Common myeloid progenitor, CD34-positive (primary cell): ENCODE data around the gene CCDC170.

Experiments used
- CTCF ChIA-PET: fragments of 350-600 bp; sonication (Branson Sonifier 250); formaldehyde crosslinking; loops from one replicate; lab custom pipeline; 2021; ENCODE audit warnings: antibody characterized with exemption; lab: Charles Lee
- POLR2A ChIA-PET: fragments of 350-600 bp; sonication (Branson Sonifier 250); formaldehyde crosslinking; loops from one replicate; lab custom pipeline; 2021; ENCODE audit warnings: antibody characterized with exemption; lab: Charles Lee
- DNase-seq, 3 donors: peaks; one replicate each; pipeline versions ENCODE4 v3.0.0 to v3.0.0-alpha.2; 2013
- H3K27ac ChIP-seq, 2 experiments: 1 replicate in 1 of 2; 2 replicates in 1 of 2; pipeline ENCODE4 v1.7.0; 2013; ENCODE audit warnings: inconsistent platforms in 2 of 2, low read length in 2 of 2, mild to moderate bottlenecking in 2 of 2, low read depth in 1 of 2, moderate library complexity in 1 of 2; ENCODE audit not compliant: severe bottlenecking in 2 of 2, insufficient read depth in 1 of 2, poor library complexity in 1 of 2
- H3K27me3 ChIP-seq, 5 experiments: replicated peaks in 2 of 5; 1 replicate in 3 of 5; 2 replicates in 2 of 5; pipeline versions ENCODE4 v1.6.1 to v1.7.0; 2013; ENCODE audit warnings: low read length in 4 of 5, mild to moderate bottlenecking in 2 of 5, moderate library complexity in 2 of 5, inconsistent platforms in 1 of 5; ENCODE audit not compliant: insufficient read depth in 5 of 5, control insufficient read depth in 4 of 5
- H3K36me3 ChIP-seq, 4 experiments: 1 replicate in 2 of 4; 2 replicates in 2 of 4; pipeline versions ENCODE4 v1.6.1 to v1.7.0; 2013; ENCODE audit warnings: low read length in 3 of 4, control low read depth in 1 of 4, mild to moderate bottlenecking in 1 of 4; ENCODE audit not compliant: control insufficient read depth in 4 of 4, insufficient read depth in 4 of 4
- H3K4me1 ChIP-seq, 4 experiments: 1 replicate in 3 of 4; 2 replicates in 1 of 4; pipeline versions ENCODE4 v1.6.1 to v1.7.1; 2013; ENCODE audit warnings: low read length in 3 of 4, mild to moderate bottlenecking in 3 of 4, control low read depth in 1 of 4, inconsistent platforms in 1 of 4, moderate library complexity in 1 of 4; ENCODE audit not compliant: control insufficient read depth in 4 of 4, insufficient read depth in 4 of 4; ENCODE audit errors: control extremely low read depth in 1 of 4
- H3K4me3 ChIP-seq, 7 experiments: 1 replicate in 4 of 7; 2 replicates in 3 of 7; pipeline versions ENCODE4 v1.5.1 to v1.7.0; 2013; ENCODE audit warnings: mild to moderate bottlenecking in 7 of 7, low read length in 6 of 7, moderate library complexity in 6 of 7, inconsistent platforms in 2 of 7, low read depth in 2 of 7, control low read depth in 1 of 7; ENCODE audit not compliant: insufficient read depth in 4 of 7, control insufficient read depth in 1 of 7; ENCODE audit errors: extremely low read depth in 1 of 7
- H3K9me3 ChIP-seq, 5 experiments: 1 replicate in 4 of 5; 2 replicates in 1 of 5; pipeline versions ENCODE4 v1.6.1 to v1.7.1; 2013; ENCODE audit warnings: low read length in 4 of 5, mild to moderate bottlenecking in 2 of 5, inconsistent platforms in 1 of 5, low read depth in 1 of 5, moderate library complexity in 1 of 5; ENCODE audit not compliant: control insufficient read depth in 4 of 5, insufficient read depth in 2 of 5; ENCODE audit errors: control extremely low read depth in 1 of 5
- WGBS: methylation state at CpG from one replicate; pipeline ENCODE4 v1.1.5; 2013; ENCODE audit not compliant: insufficient coverage; 5-methylcytosine and 5-hydroxymethylcytosine counted together

The CCDC170 gene

DNA sequence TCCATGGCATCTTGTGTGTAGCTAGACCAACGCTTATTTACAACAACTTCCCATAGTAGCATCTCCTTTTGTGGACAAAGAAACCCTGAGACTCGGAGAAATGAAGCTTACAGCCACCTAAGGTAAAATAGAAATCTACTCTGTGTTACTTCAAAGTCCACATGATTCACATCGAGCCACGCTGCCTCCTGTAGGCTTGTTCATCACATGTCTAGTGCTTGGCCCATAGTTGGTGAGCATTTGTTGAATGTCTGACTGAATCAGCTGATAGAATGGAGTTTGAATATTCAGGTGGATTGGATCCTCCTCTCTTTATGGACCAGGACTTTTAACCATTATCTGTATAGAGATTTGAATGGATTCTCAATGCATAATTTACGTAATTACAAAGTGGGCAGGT, 130.7 kb downstream of the CCDC170 start:
- no peaks in the 10 kb centered on the region for H3K9me3 ChIP-seq
- H3K27ac ChIP-seq, result no peak overlapping the region
- POLR2A ChIA-PET, result no interaction called here
- no peaks in the 10 kb centered on the region for H3K4me1 ChIP-seq
- no peaks in the 10 kb centered on the region for H3K36me3 ChIP-seq
- no peak for DNase-seq
- WGBS, result 100% methylated on average over 2 of the region's 5 CpGs
- no peaks in the 10 kb centered on the region for H3K27me3 ChIP-seq
- CTCF ChIA-PET, result no interaction called here
- H3K4me3 ChIP-seq, result no peak overlapping the region

DNA sequence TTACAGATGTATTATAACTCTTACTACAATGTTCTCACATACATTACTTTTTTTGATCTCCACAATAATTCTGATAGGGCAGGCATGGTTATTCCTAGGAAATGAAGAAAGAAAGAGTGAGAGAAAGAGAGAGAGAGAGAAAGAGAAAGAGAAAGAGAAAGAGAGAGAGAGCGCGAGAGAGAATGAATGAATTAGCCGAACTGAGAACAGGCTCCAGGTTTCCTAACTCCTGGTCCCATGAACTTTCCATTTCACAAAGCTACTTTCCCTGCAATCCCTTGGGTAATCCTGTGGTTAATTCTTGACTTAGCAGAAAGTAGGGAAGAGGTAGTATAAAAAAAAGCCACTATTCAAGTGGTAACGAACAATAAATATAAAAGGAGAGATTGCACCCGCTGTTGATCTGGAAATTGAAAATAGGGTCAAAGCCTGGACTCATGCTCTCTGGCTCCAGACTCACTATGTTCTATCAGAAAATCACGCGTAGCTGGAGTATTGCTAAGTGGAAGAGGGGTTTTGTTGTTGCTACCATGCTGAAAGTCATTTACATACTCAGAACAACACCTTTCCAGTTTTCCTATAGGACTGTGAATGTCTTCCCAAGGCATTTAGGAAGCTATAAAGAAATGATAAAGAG, 131.2 kb downstream of the CCDC170 start:
- Histone ChIP-seq H3K4me3 (no peak overlapping the region), H3K36me3 (no peaks in the 10 kb centered on the region), H3K9me3 (no peaks in the 10 kb centered on the region), H3K27me3 (no peaks in the 10 kb centered on the region), H3K4me1 (no peaks in the 10 kb centered on the region), H3K27ac (no peak overlapping the region)
- DNase-seq, result no peak
- WGBS, result 96% methylated on average over 4 of the region's 7 CpGs
- POLR2A ChIA-PET, result no interaction called here
- CTCF ChIA-PET, result no interaction called here

DNA sequence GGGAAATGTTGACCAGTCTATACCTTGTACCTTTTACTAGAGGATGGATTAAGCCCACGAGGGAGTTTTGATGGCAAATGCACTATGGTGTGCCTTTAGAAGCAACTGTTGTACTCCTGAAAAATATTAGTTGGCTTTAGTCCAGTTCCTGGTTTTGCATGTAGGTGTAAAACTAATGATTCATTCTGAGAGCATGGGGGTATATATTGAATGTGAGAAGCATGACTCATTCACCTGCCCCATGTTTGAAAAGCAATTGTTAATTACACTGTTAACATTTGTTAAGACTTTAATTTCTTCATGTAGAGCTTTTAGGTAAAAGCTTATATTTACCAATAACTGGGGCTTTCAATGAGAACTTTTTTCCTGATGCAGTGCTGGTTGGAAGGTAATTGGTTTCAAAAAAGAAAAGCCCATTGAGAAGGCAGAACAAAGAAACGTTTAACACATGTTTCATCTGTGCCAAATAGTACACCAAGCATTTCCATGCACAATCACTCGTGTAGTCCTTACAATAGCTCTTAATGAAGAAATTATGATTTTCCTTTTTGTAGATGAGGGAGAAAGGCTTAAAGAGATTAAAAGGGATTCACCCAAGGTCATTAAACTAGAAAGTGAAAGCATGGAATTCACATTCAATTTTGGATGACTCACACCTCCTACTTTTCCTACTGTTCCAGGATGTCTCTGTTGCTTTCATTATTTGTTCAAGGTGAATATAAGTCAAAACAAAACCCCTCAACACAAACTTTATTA, 134.1 kb downstream of the CCDC170 start:
- H3K27ac ChIP-seq, result no peak overlapping the region
- WGBS, result 100% methylated on average over 1 of the region's 3 CpGs
- no peak for DNase-seq
- no peaks in the 10 kb centered on the region for H3K36me3 ChIP-seq
- no peaks in the 10 kb centered on the region for H3K9me3 ChIP-seq
- H3K4me1 ChIP-seq, result no peaks in the 10 kb centered on the region
- H3K4me3 ChIP-seq, result no peak overlapping the region
- ChIA-PET CTCF (no interaction called here), POLR2A (no interaction called here)
- no peaks in the 10 kb centered on the region for H3K27me3 ChIP-seq

DNA sequence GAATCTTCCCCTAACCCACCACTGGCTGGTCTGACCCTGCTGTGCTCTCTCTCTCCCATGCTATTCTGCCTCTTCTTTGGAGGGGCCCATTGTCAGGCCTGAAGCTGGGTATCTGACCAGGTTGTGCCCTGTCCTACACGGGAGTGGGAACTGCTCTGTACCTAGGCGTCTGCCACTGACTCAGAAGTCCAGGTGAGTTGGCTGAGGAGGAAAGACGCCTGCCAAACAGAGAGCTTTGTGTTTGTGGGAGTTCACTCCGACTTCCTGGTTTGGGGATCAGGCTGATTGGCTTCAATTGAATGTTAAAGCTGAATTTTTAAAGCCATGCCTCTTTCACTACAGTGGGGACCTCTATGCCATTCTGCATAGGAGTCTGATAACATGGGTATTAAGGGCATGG, 136.0 kb downstream of the CCDC170 start:
- Histone ChIP-seq H3K4me3 (no peak overlapping the region), H3K27me3 (no peaks in the 10 kb centered on the region), H3K27ac (no peak overlapping the region), H3K36me3 (no peaks in the 10 kb centered on the region), H3K4me1 (no peaks in the 10 kb centered on the region), H3K9me3 (no peaks in the 10 kb centered on the region)
- ChIA-PET CTCF (no interaction called here), POLR2A (no interaction called here)
- DNase-seq, result no peak
- 100% methylated on average over 1 of the region's 4 CpGs for WGBS

DNA sequence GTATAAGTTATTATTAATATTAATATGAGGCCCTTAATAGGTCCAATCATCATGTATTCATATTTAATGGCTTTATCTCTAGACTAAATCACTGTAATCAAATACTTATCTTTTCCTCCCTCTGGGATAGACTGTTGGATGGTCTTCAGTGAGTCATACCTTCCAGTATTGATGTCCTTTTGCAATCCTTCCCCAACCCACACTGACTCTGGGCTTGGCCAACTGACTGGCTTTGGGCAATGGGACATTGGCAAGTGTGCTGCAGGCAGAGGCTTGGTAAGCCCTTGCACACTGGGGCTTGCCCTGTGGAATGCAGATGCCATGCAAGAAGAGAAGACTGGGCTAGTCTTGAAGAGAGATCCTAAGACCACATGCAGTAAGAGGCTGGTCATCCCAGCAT, 136.6 kb downstream of the CCDC170 start:
- ChIA-PET CTCF (no interaction called here), POLR2A (no interaction called here)
- DNase-seq, result no peak
- Histone ChIP-seq H3K27me3 (no peaks in the 10 kb centered on the region), H3K9me3 (no peaks in the 10 kb centered on the region), H3K4me3 (no peak overlapping the region), H3K4me1 (no peaks in the 10 kb centered on the region), H3K36me3 (no peaks in the 10 kb centered on the region), H3K27ac (no peak overlapping the region)

DNA sequence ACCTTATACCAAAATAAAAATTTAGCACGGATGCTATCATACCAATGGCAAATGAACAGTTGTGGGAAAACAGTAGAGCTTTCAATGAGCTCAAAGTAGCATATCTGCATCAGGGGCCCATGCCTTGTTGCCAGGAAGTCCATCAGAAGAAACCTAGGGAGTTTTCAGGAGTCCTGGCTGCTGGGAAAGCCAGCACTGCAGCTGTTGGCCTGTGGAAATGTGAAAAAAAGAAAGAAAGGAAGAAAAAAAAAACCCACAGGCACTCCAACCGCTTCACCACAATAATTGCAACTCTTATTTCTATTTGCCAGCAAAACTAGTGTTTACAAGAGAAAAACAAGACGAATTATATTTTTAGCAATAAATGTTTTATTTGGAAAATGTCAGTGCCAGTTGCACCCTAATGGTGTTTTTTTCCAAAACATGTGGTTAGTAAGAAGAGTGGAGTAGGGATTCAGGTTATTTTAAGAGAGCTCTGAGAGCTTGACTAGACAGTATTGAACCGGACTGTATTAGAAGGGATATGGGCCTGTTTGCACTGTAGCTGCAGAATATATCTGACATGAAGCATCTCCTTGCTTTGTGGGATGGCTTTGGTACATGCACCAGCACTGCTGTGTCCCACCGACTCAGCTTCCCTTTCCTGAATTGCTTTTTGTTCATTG, 137.3 kb downstream of the CCDC170 start:
- Histone ChIP-seq H3K4me1 (no peaks in the 10 kb centered on the region), H3K4me3 (no peak overlapping the region), H3K27ac (no peak overlapping the region), H3K9me3 (no peaks in the 10 kb centered on the region), H3K27me3 (no peaks in the 10 kb centered on the region), H3K36me3 (no peaks in the 10 kb centered on the region)
- CTCF ChIA-PET, result interaction anchor here (0.6 kb wide), 1 partner anchor 47 kb away, joined by 3 read pairs; no protein-coding TSS in a partner anchor
- 89% methylated on average over 3 of the region's 5 CpGs for WGBS
- POLR2A ChIA-PET, result no interaction called here
- DNase-seq, result no peak

DNA sequence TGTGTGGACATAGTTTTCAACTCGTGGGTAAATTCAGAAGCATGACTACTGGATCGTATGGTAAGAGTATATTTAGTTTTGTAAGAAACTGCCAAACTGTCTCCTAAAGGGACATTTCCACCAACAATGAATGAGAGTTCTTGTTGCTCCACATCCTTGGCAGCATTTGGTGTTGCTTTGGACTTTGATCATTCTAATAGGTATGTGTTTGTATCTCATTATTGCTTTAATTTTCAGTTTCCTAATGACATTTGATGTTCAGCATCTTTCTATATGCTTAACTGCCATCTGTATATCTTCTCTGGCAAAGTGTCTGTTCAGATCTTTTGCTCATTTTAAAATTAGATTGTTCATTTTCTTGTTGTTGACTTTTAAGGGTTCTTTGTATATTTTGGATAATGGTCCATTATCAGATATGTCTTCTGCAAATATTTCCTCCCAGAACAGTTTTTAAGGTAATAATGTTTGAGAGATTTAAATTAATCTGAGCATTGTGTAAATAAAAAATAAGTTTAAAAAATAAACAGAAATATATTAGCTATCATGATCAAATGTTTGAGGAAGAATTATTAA, 138.7 kb downstream of the CCDC170 start:
- WGBS, result 100% methylated on average over 2 of the region's 2 CpGs
- H3K4me1 ChIP-seq, result no peaks in the 10 kb centered on the region
- no peaks in the 10 kb centered on the region for H3K36me3 ChIP-seq
- H3K27me3 ChIP-seq, result no peaks in the 10 kb centered on the region
- H3K27ac ChIP-seq, result no peak overlapping the region
- H3K4me3 ChIP-seq, result no peak overlapping the region
- DNase-seq, result no peak
- ChIA-PET POLR2A (no interaction called here), CTCF (no interaction called here)
- no peaks in the 10 kb centered on the region for H3K9me3 ChIP-seq
